ENCODE results near the gene MTREX. TPM values are rescaled to one million over a fixed set of nuclear protein-coding genes. Genes with fewer than 3 reads are reported as not detected.

MTREX gene
- total and polyA plus RNA-seq, 2 of the 8 experiments (the other 6 are each of a cell fraction or from before 2014, with no cell fraction given) = 16.0 to 130 TPM

- WGBS, 2 experiments (ENCODE audit: extremely low coverage in 1 of 2, insufficient coverage in 1 of 2, insufficient read length in 1 of 2, insufficient replicate concordance in 2 of 2, low coverage in 1 of 2, low lambda C conversion rate in 2 of 2, missing lambda C conversion rate in 1 of 2) = 92% methylated on average over 1 of the region's 1 CpG; no CpG with 5 or more reads in 1 of the 2 experiments
- Histone ChIP-seq H3K27ac (ENCODE audit: low read depth, low read length) (no peak overlapping the region), H3K36me3 (ENCODE audit: control insufficient read depth in 2 of 4, insufficient read depth in 4 of 4, low read length in 3 of 4) (peaks cover 6 to 89% (median 46%) of the 10 kb centered on the region in 4 experiments; a peak in 7 of 8 replicates), H2BK20ac (ENCODE audit: low read length) (no peak overlapping the region), H2BK5ac (ENCODE audit: low read depth, low read length) (no peak overlapping the region), H3K4me2 (ENCODE audit: insufficient read depth in 1 of 2, low read depth in 2 of 2, low read length in 2 of 2) (no peak overlapping the region), H3K9ac (replicated peaks in 1 of 4; ENCODE audit: extremely low read depth in 1 of 4, low read depth in 3 of 4, low read length in 3 of 4) (no peak overlapping the region), H3K23ac (ENCODE audit: insufficient read length) (no peak overlapping the region), H3K27me3 (replicated peaks in 1 of 4; ENCODE audit: control insufficient read depth in 3 of 4, extremely low read depth in 1 of 4, insufficient read depth in 3 of 4, low read length in 3 of 4) (no peaks in the 10 kb centered on the region), H4K8ac (ENCODE audit: extremely low read depth, insufficient read depth, low read length) (no peak overlapping the region), H2BK120ac (replicated peaks; ENCODE audit: low read depth, low read length) (no peak overlapping the region), H4K5ac (ENCODE audit: insufficient read length, low read depth, low read length) (no peak overlapping the region), H4K20me1 (replicated peaks in 1 of 2; ENCODE audit: control insufficient read depth in 1 of 2, insufficient read depth in 2 of 2, low read length in 2 of 2) (no peaks in the 10 kb centered on the region), H3K56ac (replicated peaks; ENCODE audit: insufficient read length, low read depth, low read length) (no peak overlapping the region), H3K18ac (ENCODE audit: extremely low read depth, low read length) (no peak overlapping the region), H2BK15ac (ENCODE audit: low read length) (no peak overlapping the region), H3K23me2 (ENCODE audit: low read depth, low read length) (no peaks in the 10 kb centered on the region), H4K91ac (replicated peaks; ENCODE audit: insufficient read length, low read length) (no peak overlapping the region), H2AFZ (ENCODE audit: low read length) (no peak overlapping the region), H3K4me3 (ENCODE audit: extremely low read depth in 1 of 4, insufficient read depth in 2 of 4, low read depth in 3 of 4, low read length in 4 of 4) (no peak overlapping the region), H3K79me2 (ENCODE audit: control insufficient read depth in 1 of 2, insufficient read depth in 2 of 2, low read length in 2 of 2) (no peaks in the 10 kb centered on the region), H3K4me1 (replicated peaks in 1 of 4; ENCODE audit: control insufficient read depth in 3 of 4, insufficient read depth in 4 of 4, low read length in 3 of 4) (no peaks in the 10 kb centered on the region), H2AK5ac (ENCODE audit: low read depth, low read length) (no peak overlapping the region), H3K79me1 (ENCODE audit: low read depth, low read length) (no peaks in the 10 kb centered on the region), H3K9me3 (ENCODE audit: insufficient read depth in 2 of 2, low read depth in 1 of 2, low read length in 1 of 2) (no peaks in the 10 kb centered on the region), H3K14ac (ENCODE audit: insufficient read length) (no peak overlapping the region), H2BK12ac (ENCODE audit: low read depth, low read length) (no peak overlapping the region), H3K4ac (replicated peaks; ENCODE audit: insufficient read length, low read depth, low read length) (no peak overlapping the region)
- no peak for DNase-seq (ENCODE audit: low read depth in 1 of 2, low spot score in 2 of 2)
- CTCF ChIA-PET (ENCODE audit: partially characterized antibody) = no interaction called here
- POLR2A ChIA-PET (ENCODE audit: partially characterized antibody) = no interaction called here
- no peak for FAIRE-seq
- TF ChIP-seq PHF8 (conservative IDR thresholded peaks at IDR 0.05; ENCODE audit: low read depth, low read length) = no peak
- TF ChIP-seq EZH2 (IDR thresholded peaks at IDR 0.05; ENCODE audit: low read depth, low read length, severe bottlenecking) = no peak
- TF ChIP-seq TAF7 (optimal IDR thresholded peaks at IDR 0.05; ENCODE audit: borderline replicate concordance, low read depth, low read length) = no peak
- TF ChIP-seq TCF12 (IDR thresholded peaks at IDR 0.05; ENCODE audit: low read depth, low read length) = no peak
- TF ChIP-seq POU5F1 (IDR thresholded peaks at IDR 0.05; ENCODE audit: low read depth, low read length) = no peak
- TF ChIP-seq ATF2 (IDR thresholded peaks at IDR 0.05; ENCODE audit: low read length) = no peak
- no peak for TF ChIP-seq GTF2F1 (IDR thresholded peaks at IDR 0.05; ENCODE audit: borderline replicate concordance, low read depth, low read length)
- TF ChIP-seq TAF1 (IDR thresholded peaks at IDR 0.05; ENCODE audit: low read depth, low read length) = no peak
- no peak for TF ChIP-seq ASH2L (IDR thresholded peaks at IDR 0.05; ENCODE audit: low read length)
- no peak for TF ChIP-seq EP300 (IDR thresholded peaks at IDR 0.05; ENCODE audit: borderline replicate concordance in 1 of 2, low read depth in 2 of 2, low read length in 2 of 2)
- no peak for TF ChIP-seq SUZ12 (IDR thresholded peaks at IDR 0.05; ENCODE audit: low read length)
These were observed 43.0 kb downstream of the MTREX start for GRCh38 chr5:55350754-55351153.
